GM12801 (cell line): ENCODE measurements around the gene OR1J2.

Source experiments
- CTCF ChIP-seq: IDR thresholded peaks from one replicate; pipeline ENCODE4 v1.5.1; 2011; ENCODE audit warnings: control low read depth; ENCODE audit not compliant: insufficient read length; ENCODE audit errors: extremely low read depth

Gene OR1J2

GRCh38 chr9:122477346-122477745, 33.3 kb upstream of the OR1J2 start:
- no peak for TF ChIP-seq CTCF

- TF ChIP-seq CTCF: no peak
Observed at GRCh38 chr9:122477826-122478225, 32.8 kb upstream of the OR1J2 start, which contains the start of gene OR1J1. Gene OR1J1, minus strand, starts transcription at chr9:122477926. Its CDS starts 0 bp downstream, at chr9:122477926.

GRCh38 chr9:122479062-122479461, 31.5 kb upstream of the OR1J2 start:
- no peak for TF ChIP-seq CTCF

GRCh38 chr9:122498883-122499288, 11.7 kb upstream of the OR1J2 start:
- TF ChIP-seq CTCF: no peak

GRCh38 chr9:122506964-122507363, 3.6 kb upstream of the OR1J2 start:
- TF ChIP-seq CTCF: no peak

GRCh38 chr9:122518226-122518625, 7.6 kb downstream of the OR1J2 start:
- TF ChIP-seq CTCF: no peak

- TF ChIP-seq CTCF: no peak
Observed at GRCh38 chr9:122518841-122519240, 8.2 kb downstream of the OR1J2 start, which contains the start of gene OR1J4. Gene OR1J4, plus strand, starts transcription at chr9:122519141. Its CDS starts 0 bp downstream, at chr9:122519141.

- TF ChIP-seq CTCF: no peak
Observed at GRCh38 chr9:122519376-122519775, 8.8 kb downstream of the OR1J2 start.
